Mucosa of rectum (tissue), 2 donors: ENCODE measurements around the gene NBEA.

Experiments used
- H3K27ac ChIP-seq, 2 donors: one replicate each; pipeline ENCODE4 v1.7.0; 2013; ENCODE audit warnings: inconsistent platforms in 2 of 2, low read depth in 2 of 2, low read length in 2 of 2
- H3K27me3 ChIP-seq, 2 donors: one replicate each; pipeline ENCODE4 v1.7.0; 2013; ENCODE audit warnings: low read length in 2 of 2; ENCODE audit not compliant: control insufficient read depth in 2 of 2, insufficient read depth in 2 of 2
- H3K36me3 ChIP-seq, 2 donors: one replicate each; pipeline ENCODE4 v1.7.0; 2013; ENCODE audit warnings: low read length in 2 of 2; ENCODE audit not compliant: control insufficient read depth in 2 of 2, insufficient read depth in 2 of 2
- H3K4me1 ChIP-seq, 2 donors: one replicate each; pipeline ENCODE4 v1.7.0; 2013; ENCODE audit warnings: low read length in 2 of 2, mild to moderate bottlenecking in 1 of 2; ENCODE audit not compliant: control insufficient read depth in 2 of 2, insufficient read depth in 2 of 2
- H3K4me3 ChIP-seq, 2 donors: one replicate each; pipeline ENCODE4 v1.7.0; 2013; ENCODE audit warnings: low read length in 2 of 2
- H3K9ac ChIP-seq, 2 donors: one replicate each; pipeline ENCODE4 v1.7.0; 2013; ENCODE audit warnings: low read length in 2 of 2, low read depth in 1 of 2, mild to moderate bottlenecking in 1 of 2
- H3K9me3 ChIP-seq, 2 donors: one replicate each; pipeline ENCODE4 v1.7.0; 2013; ENCODE audit warnings: low read length in 2 of 2; ENCODE audit not compliant: control insufficient read depth in 2 of 2
- donor health status: healthy.
- donor health status: Normal muscosa, but diverticular disease.

The NBEA gene

GRCh38 chr13:35129500-35129899 lies 187.4 kb downstream of the NBEA start:
- H3K27ac ChIP-seq = no peak overlapping the region
- H3K4me3 ChIP-seq = no peak overlapping the region
- no peaks in the 10 kb centered on the region for H3K36me3 ChIP-seq
- no peaks in the 10 kb centered on the region for H3K9me3 ChIP-seq
- no peak overlapping the region for H3K9ac ChIP-seq
- no peaks in the 10 kb centered on the region for H3K27me3 ChIP-seq
- no peaks in the 10 kb centered on the region for H3K4me1 ChIP-seq

GRCh38 chr13:35131471-35131870 lies 189.4 kb downstream of the NBEA start:
- H3K36me3 ChIP-seq = no peaks in the 10 kb centered on the region
- H3K4me3 ChIP-seq = no peak overlapping the region
- H3K27me3 ChIP-seq = no peaks in the 10 kb centered on the region
- no peaks in the 10 kb centered on the region for H3K9me3 ChIP-seq
- no peak overlapping the region for H3K27ac ChIP-seq
- H3K4me1 ChIP-seq = no peaks in the 10 kb centered on the region
- no peak overlapping the region for H3K9ac ChIP-seq

- Histone ChIP-seq H3K36me3 (no peaks in the 10 kb centered on the region), H3K4me3 (no peak overlapping the region), H3K27ac (no peak overlapping the region), H3K4me1 (no peaks in the 10 kb centered on the region), H3K9ac (no peak overlapping the region), H3K9me3 (no peaks in the 10 kb centered on the region), H3K27me3 (no peaks in the 10 kb centered on the region)
Observed at GRCh38 chr13:35136585-35136984, 194.5 kb downstream of the NBEA start.

GRCh38 chr13:35139591-35139990 lies 197.5 kb downstream of the NBEA start:
- no peaks in the 10 kb centered on the region for H3K4me1 ChIP-seq
- no peaks in the 10 kb centered on the region for H3K9me3 ChIP-seq
- H3K36me3 ChIP-seq = no peaks in the 10 kb centered on the region
- no peaks in the 10 kb centered on the region for H3K27me3 ChIP-seq
- H3K27ac ChIP-seq = no peak overlapping the region
- H3K9ac ChIP-seq = no peak overlapping the region
- H3K4me3 ChIP-seq = no peak overlapping the region

GRCh38 chr13:35140321-35140720 lies 198.3 kb downstream of the NBEA start:
- Histone ChIP-seq H3K36me3 (no peaks in the 10 kb centered on the region), H3K4me3 (no peak overlapping the region), H3K9ac (no peak overlapping the region), H3K27ac (no peak overlapping the region), H3K9me3 (no peaks in the 10 kb centered on the region), H3K4me1 (no peaks in the 10 kb centered on the region), H3K27me3 (no peaks in the 10 kb centered on the region)

- no peaks in the 10 kb centered on the region for H3K4me1 ChIP-seq
- no peaks in the 10 kb centered on the region for H3K9me3 ChIP-seq
- no peaks in the 10 kb centered on the region for H3K27me3 ChIP-seq
- no peak overlapping the region for H3K27ac ChIP-seq
- no peak overlapping the region for H3K4me3 ChIP-seq
- no peaks in the 10 kb centered on the region for H3K36me3 ChIP-seq
- no peak overlapping the region for H3K9ac ChIP-seq
Observed at GRCh38 chr13:35140831-35141230, 198.8 kb downstream of the NBEA start.

GRCh38 chr13:35143123-35143522 lies 201.1 kb downstream of the NBEA start:
- Histone ChIP-seq H3K27ac (no peak overlapping the region), H3K27me3 (no peaks in the 10 kb centered on the region), H3K4me3 (no peak overlapping the region), H3K9ac (no peak overlapping the region), H3K9me3 (no peaks in the 10 kb centered on the region), H3K36me3 (no peaks in the 10 kb centered on the region), H3K4me1 (no peaks in the 10 kb centered on the region)

GRCh38 chr13:35144166-35144890 lies 202.3 kb downstream of the NBEA start:
- no peak overlapping the region for H3K4me3 ChIP-seq
- no peaks in the 10 kb centered on the region for H3K9me3 ChIP-seq
- no peaks in the 10 kb centered on the region for H3K27me3 ChIP-seq
- no peak overlapping the region for H3K9ac ChIP-seq
- H3K36me3 ChIP-seq = no peaks in the 10 kb centered on the region
- no peak overlapping the region for H3K27ac ChIP-seq
- H3K4me1 ChIP-seq = no peaks in the 10 kb centered on the region

GRCh38 chr13:35146686-35147085 lies 204.6 kb downstream of the NBEA start:
- Histone ChIP-seq H3K4me3 (no peak overlapping the region), H3K27me3 (no peaks in the 10 kb centered on the region), H3K4me1 (no peaks in the 10 kb centered on the region), H3K9ac (no peak overlapping the region), H3K27ac (no peak overlapping the region), H3K36me3 (no peaks in the 10 kb centered on the region), H3K9me3 (no peaks in the 10 kb centered on the region)

- Histone ChIP-seq H3K4me3 (no peak overlapping the region), H3K27ac (no peak overlapping the region), H3K4me1 (no peaks in the 10 kb centered on the region), H3K36me3 (no peaks in the 10 kb centered on the region), H3K27me3 (no peaks in the 10 kb centered on the region), H3K9me3 (no peaks in the 10 kb centered on the region), H3K9ac (no peak overlapping the region)
Observed at GRCh38 chr13:35157143-35157755, 215.2 kb downstream of the NBEA start.
